ENCODE measurements around the gene TENM4.

DNA sequence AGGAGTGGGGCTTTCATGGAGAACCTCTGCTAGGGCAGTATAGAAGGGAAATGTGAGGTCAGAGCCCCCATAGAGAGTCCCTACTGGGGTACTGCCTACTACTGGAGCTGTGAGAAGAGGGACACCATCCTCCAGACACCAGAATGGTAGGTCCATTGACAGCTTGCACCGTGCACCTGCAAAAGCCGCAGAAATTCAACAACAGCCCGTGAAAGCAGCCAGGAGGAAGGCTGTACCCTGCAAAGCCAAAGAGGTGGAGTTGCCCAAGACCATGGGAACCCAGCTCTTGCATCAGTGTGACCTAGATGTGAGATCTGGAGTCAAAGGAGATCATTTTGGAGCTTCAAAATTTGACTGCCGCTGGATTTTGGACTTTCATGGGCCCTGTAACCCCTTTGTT, 245.6 kb downstream of the TENM4 start:
- TF ChIP-seq ARID2 (CRISPR knock-in tag; IDR thresholded peaks at IDR 0.05; ENCODE audit: borderline replicate concordance), result no peak
- no peak for TF ChIP-seq KAT7 (CRISPR knock-in tag; IDR thresholded peaks at IDR 0.05; ENCODE audit: borderline replicate concordance)
- no peak for TF ChIP-seq TARDBP (CRISPR knock-in tag; IDR thresholded peaks at IDR 0.05)
- TF ChIP-seq RCOR2 (CRISPR knock-in tag; IDR thresholded peaks at IDR 0.05), result no peak
- TF ChIP-seq, protein P1, sequence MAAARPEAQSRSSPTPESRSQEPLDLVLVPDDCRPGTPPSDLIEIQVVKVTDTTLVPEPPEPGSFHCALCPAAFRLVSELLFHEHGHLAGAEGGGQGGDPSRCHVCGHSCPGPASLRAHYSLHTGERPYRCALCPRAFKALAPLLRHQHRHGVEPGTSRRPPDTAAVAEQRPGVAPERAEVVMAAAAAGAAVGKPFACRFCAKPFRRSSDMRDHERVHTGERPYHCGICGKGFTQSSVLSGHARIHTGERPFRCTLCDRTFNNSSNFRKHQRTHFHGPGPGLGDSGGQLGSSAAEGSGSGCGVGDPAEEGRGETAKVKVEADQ (CRISPR knock-in tag; IDR thresholded peaks at IDR 0.05; ENCODE audit: borderline replicate concordance), result no peak
- TF ChIP-seq MEIS2 (CRISPR knock-in tag; IDR thresholded peaks at IDR 0.05), result no peak
- TF ChIP-seq ZNF230 (CRISPR knock-in tag; IDR thresholded peaks at IDR 0.05), result no peak
- TF ChIP-seq, protein P2, sequence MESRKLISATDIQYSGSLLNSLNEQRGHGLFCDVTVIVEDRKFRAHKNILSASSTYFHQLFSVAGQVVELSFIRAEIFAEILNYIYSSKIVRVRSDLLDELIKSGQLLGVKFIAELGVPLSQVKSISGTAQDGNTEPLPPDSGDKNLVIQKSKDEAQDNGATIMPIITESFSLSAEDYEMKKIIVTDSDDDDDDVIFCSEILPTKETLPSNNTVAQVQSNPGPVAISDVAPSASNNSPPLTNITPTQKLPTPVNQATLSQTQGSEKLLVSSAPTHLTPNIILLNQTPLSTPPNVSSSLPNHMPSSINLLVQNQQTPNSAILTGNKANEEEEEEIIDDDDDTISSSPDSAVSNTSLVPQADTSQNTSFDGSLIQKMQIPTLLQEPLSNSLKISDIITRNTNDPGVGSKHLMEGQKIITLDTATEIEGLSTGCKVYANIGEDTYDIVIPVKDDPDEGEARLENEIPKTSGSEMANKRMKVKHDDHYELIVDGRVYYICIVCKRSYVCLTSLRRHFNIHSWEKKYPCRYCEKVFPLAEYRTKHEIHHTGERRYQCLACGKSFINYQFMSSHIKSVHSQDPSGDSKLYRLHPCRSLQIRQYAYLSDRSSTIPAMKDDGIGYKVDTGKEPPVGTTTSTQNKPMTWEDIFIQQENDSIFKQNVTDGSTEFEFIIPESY (CRISPR knock-in tag; IDR thresholded peaks at IDR 0.05), result no peak
- TF ChIP-seq, protein P3, sequence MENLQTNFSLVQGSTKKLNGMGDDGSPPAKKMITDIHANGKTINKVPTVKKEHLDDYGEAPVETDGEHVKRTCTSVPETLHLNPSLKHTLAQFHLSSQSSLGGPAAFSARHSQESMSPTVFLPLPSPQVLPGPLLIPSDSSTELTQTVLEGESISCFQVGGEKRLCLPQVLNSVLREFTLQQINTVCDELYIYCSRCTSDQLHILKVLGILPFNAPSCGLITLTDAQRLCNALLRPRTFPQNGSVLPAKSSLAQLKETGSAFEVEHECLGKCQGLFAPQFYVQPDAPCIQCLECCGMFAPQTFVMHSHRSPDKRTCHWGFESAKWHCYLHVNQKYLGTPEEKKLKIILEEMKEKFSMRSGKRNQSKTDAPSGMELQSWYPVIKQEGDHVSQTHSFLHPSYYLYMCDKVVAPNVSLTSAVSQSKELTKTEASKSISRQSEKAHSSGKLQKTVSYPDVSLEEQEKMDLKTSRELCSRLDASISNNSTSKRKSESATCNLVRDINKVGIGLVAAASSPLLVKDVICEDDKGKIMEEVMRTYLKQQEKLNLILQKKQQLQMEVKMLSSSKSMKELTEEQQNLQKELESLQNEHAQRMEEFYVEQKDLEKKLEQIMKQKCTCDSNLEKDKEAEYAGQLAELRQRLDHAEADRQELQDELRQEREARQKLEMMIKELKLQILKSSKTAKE (CRISPR knock-in tag; IDR thresholded peaks at IDR 0.05; ENCODE audit: borderline replicate concordance), result no peak
- no peak for TF ChIP-seq POLR2AphosphoS5 (IDR thresholded peaks at IDR 0.05; ENCODE audit: low read depth, low read length)
- no peak for TF ChIP-seq MAZ (IDR thresholded peaks at IDR 0.05; ENCODE audit: borderline replicate concordance, low read depth, low read length)
- TF ChIP-seq MAZ (CRISPR knock-in tag; IDR thresholded peaks at IDR 0.05; ENCODE audit: low read depth), result no peak
- TF ChIP-seq HNRNPLL (IDR thresholded peaks at IDR 0.05; ENCODE audit: low read depth, low read length, poor library complexity, severe bottlenecking), result no peak
- no peak for TF ChIP-seq KLF16 (CRISPR knock-in tag; IDR thresholded peaks at IDR 0.05)

Measured in HepG2 (cell line).